Measurements from ENCODE around the gene ZNF385B. TPM values are rescaled to one million over a fixed set of nuclear protein-coding genes. Genes with fewer than 3 reads are reported as not detected.

The ZNF385B gene
- total RNA-seq, 1 donor from 2014 or later = not detected

- FAIRE-seq = no peak
- no peaks in the 10 kb centered on the region for H3K27me3 ChIP-seq (ENCODE audit: control insufficient read depth, insufficient read depth, low read length)
- TF ChIP-seq CTCF (IDR thresholded peaks at IDR 0.05; ENCODE audit: insufficient read depth, low read length, severe bottlenecking) = no peak
- H3K4me3 ChIP-seq (ENCODE audit: low read depth, low read length) = no peak overlapping the region
- DNase-seq (ENCODE audit: low read depth) = no peak
- H3K36me3 ChIP-seq (ENCODE audit: control insufficient read depth, insufficient read depth, low read length) = no peaks in the 10 kb centered on the region
These were observed 120.1 kb downstream of the ZNF385B start for GRCh38 chr2:179741317-179741716.

- H3K27me3 ChIP-seq (ENCODE audit: control insufficient read depth, insufficient read depth, low read length) = no peaks in the 10 kb centered on the region
- no peak overlapping the region for H3K4me3 ChIP-seq (ENCODE audit: low read depth, low read length)
- no peaks in the 10 kb centered on the region for H3K36me3 ChIP-seq (ENCODE audit: control insufficient read depth, insufficient read depth, low read length)
- TF ChIP-seq CTCF (IDR thresholded peaks at IDR 0.05; ENCODE audit: insufficient read depth, low read length, severe bottlenecking) = no peak
- FAIRE-seq = no peak
- DNase-seq (ENCODE audit: low read depth) = no peak
These were observed 131.4 kb downstream of the ZNF385B start for GRCh38 chr2:179729966-179730365.

GRCh38 chr2:179726461-179727180 is 134.8 kb downstream of the ZNF385B start:
- Histone ChIP-seq H3K4me3 (ENCODE audit: low read depth, low read length) (no peak overlapping the region), H3K27me3 (ENCODE audit: control insufficient read depth, insufficient read depth, low read length) (no peaks in the 10 kb centered on the region), H3K36me3 (ENCODE audit: control insufficient read depth, insufficient read depth, low read length) (no peaks in the 10 kb centered on the region)
- TF ChIP-seq CTCF (IDR thresholded peaks at IDR 0.05; ENCODE audit: insufficient read depth, low read length, severe bottlenecking) = no peak
- FAIRE-seq = no peak
- no peak for DNase-seq (ENCODE audit: low read depth)

- Histone ChIP-seq H3K4me3 (ENCODE audit: low read depth, low read length) (no peak overlapping the region), H3K27me3 (ENCODE audit: control insufficient read depth, insufficient read depth, low read length) (no peaks in the 10 kb centered on the region), H3K36me3 (ENCODE audit: control insufficient read depth, insufficient read depth, low read length) (no peaks in the 10 kb centered on the region)
- DNase-seq (ENCODE audit: low read depth) (no peak), FAIRE-seq (no peak)
- TF ChIP-seq CTCF (IDR thresholded peaks at IDR 0.05; ENCODE audit: insufficient read depth, low read length, severe bottlenecking) = no peak
These were observed 137.0 kb downstream of the ZNF385B start for GRCh38 chr2:179724403-179724802.

- no peak for DNase-seq (ENCODE audit: low read depth)
- FAIRE-seq = no peak
- no peak for TF ChIP-seq CTCF (IDR thresholded peaks at IDR 0.05; ENCODE audit: insufficient read depth, low read length, severe bottlenecking)
- Histone ChIP-seq H3K36me3 (ENCODE audit: control insufficient read depth, insufficient read depth, low read length) (no peaks in the 10 kb centered on the region), H3K27me3 (ENCODE audit: control insufficient read depth, insufficient read depth, low read length) (no peaks in the 10 kb centered on the region), H3K4me3 (ENCODE audit: low read depth, low read length) (no peak overlapping the region)
These were observed 141.1 kb downstream of the ZNF385B start for GRCh38 chr2:179720173-179720772.

All from bronchial epithelial cell (primary cell).